Measurements from ENCODE around the gene ATP2B2.
A peak's percentile ranks its signal among the peaks of the same experiment; 100 is the strongest.

Gene ATP2B2

DNA sequence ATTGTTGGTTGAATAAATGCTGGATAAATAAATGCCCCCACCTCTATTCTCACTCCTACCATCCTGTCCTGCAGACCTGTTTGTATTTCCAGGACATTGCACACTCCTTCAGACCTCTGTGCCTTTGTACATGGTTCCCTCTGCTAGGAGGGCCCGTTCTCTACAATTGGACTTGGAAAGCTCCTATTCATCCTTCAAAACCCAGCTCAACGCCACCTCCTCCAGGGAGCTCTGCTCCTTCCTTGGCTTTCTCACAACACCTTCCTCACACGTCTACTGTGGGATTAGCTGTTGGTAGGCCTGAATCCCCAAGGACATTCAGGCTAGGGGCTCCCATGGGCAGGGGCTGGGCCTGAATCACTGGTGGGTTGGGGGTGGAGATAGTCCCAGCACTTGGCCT lies 105.8 kb downstream of the ATP2B2 start:
- Mint-ChIP-seq H3K4me1 (ENCODE audit: low read depth) (peaks cover 28% of the 10 kb centered on the region), H3K27ac (no peak overlapping the region), H3K36me3 (no peaks in the 10 kb centered on the region), H3K27me3 (peaks cover 3% of the 10 kb centered on the region), H3K9me3 (ENCODE audit: low read depth) (no peaks in the 10 kb centered on the region), H3K4me3 (no peak overlapping the region)

DNA sequence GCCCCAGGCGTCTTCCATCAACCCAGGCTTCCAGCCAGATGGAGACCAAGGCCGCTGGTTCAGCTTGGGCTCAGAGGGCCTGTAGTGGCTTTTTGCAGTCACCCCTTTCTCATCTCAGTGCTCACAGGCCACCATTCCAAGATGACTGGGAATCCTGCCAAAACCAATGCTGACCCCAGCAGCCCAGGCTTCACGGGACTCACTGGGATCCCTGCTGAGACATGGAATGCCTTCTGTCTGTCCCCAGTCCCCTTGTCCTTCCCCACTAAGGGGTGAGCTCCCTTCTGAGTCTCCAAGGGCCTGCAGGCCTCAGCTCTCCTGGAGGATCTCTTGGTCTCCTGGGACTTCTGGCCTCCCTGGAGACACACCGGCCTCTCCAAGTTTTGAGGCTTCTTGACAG lies 107.0 kb downstream of the ATP2B2 start:
- Mint-ChIP-seq H3K9me3 (ENCODE audit: low read depth) (no peaks in the 10 kb centered on the region), H3K36me3 (no peaks in the 10 kb centered on the region), H3K27me3 (peaks cover 3% of the 10 kb centered on the region), H3K27ac (no peak overlapping the region), H3K4me1 (ENCODE audit: low read depth) (peaks cover 33% of the 10 kb centered on the region), H3K4me3 (no peak overlapping the region)

- no peaks in the 10 kb centered on the region for H3K9me3 Mint-ChIP-seq (ENCODE audit: low read depth)
- H3K4me1 Mint-ChIP-seq (ENCODE audit: low read depth) = peaks cover 36% of the 10 kb centered on the region
- H3K27ac Mint-ChIP-seq = no peak overlapping the region
- peaks cover 3% of the 10 kb centered on the region for H3K27me3 Mint-ChIP-seq
- H3K4me3 Mint-ChIP-seq = no peak overlapping the region
- no peaks in the 10 kb centered on the region for H3K36me3 Mint-ChIP-seq
Measured at GRCh38 chr3:10397879-10398278, 107.5 kb downstream of the ATP2B2 start.

GRCh38 chr3:10396931-10397330 lies 108.5 kb downstream of the ATP2B2 start:
- H3K9me3 Mint-ChIP-seq (ENCODE audit: low read depth) = no peaks in the 10 kb centered on the region
- H3K4me1 Mint-ChIP-seq (ENCODE audit: low read depth) = peaks cover 36% of the 10 kb centered on the region
- no peak overlapping the region for H3K27ac Mint-ChIP-seq
- peaks cover 3% of the 10 kb centered on the region for H3K27me3 Mint-ChIP-seq
- H3K4me3 Mint-ChIP-seq = no peak overlapping the region
- no peaks in the 10 kb centered on the region for H3K36me3 Mint-ChIP-seq

- H3K9me3 Mint-ChIP-seq (ENCODE audit: low read depth) = no peaks in the 10 kb centered on the region
- H3K4me1 Mint-ChIP-seq (ENCODE audit: low read depth) = peaks cover 36% of the 10 kb centered on the region
- no peaks in the 10 kb centered on the region for H3K36me3 Mint-ChIP-seq
- peaks cover 3% of the 10 kb centered on the region for H3K27me3 Mint-ChIP-seq
- no peak overlapping the region for H3K27ac Mint-ChIP-seq
- peak overlapping the region; percentile 51 for H3K4me3 Mint-ChIP-seq
Measured at GRCh38 chr3:10396083-10396482, 109.3 kb downstream of the ATP2B2 start.

- Mint-ChIP-seq H3K9me3 (ENCODE audit: low read depth) (no peaks in the 10 kb centered on the region), H3K4me1 (ENCODE audit: low read depth) (peaks cover 40% of the 10 kb centered on the region), H3K4me3 (peak overlapping the region; percentile 51), H3K27me3 (peaks cover 3% of the 10 kb centered on the region), H3K27ac (no peak overlapping the region), H3K36me3 (no peaks in the 10 kb centered on the region)
Measured at GRCh38 chr3:10395671-10396070, 109.7 kb downstream of the ATP2B2 start.

GRCh38 chr3:10395196-10395595 lies 110.2 kb downstream of the ATP2B2 start:
- H3K4me1 Mint-ChIP-seq (ENCODE audit: low read depth) = peaks cover 43% of the 10 kb centered on the region
- H3K27ac Mint-ChIP-seq = peak overlapping the region; percentile 5
- H3K36me3 Mint-ChIP-seq = no peaks in the 10 kb centered on the region
- H3K4me3 Mint-ChIP-seq = peak overlapping the region; percentile 51
- H3K27me3 Mint-ChIP-seq = peaks cover under 1% of the 10 kb centered on the region
- no peaks in the 10 kb centered on the region for H3K9me3 Mint-ChIP-seq (ENCODE audit: low read depth)

GRCh38 chr3:10394491-10395025 lies 110.8 kb downstream of the ATP2B2 start:
- no peak overlapping the region for H3K27ac Mint-ChIP-seq
- no peaks in the 10 kb centered on the region for H3K9me3 Mint-ChIP-seq (ENCODE audit: low read depth)
- H3K4me1 Mint-ChIP-seq (ENCODE audit: low read depth) = peaks cover 46% of the 10 kb centered on the region
- no peak overlapping the region for H3K4me3 Mint-ChIP-seq
- no peaks in the 10 kb centered on the region for H3K27me3 Mint-ChIP-seq
- no peaks in the 10 kb centered on the region for H3K36me3 Mint-ChIP-seq

DNA sequence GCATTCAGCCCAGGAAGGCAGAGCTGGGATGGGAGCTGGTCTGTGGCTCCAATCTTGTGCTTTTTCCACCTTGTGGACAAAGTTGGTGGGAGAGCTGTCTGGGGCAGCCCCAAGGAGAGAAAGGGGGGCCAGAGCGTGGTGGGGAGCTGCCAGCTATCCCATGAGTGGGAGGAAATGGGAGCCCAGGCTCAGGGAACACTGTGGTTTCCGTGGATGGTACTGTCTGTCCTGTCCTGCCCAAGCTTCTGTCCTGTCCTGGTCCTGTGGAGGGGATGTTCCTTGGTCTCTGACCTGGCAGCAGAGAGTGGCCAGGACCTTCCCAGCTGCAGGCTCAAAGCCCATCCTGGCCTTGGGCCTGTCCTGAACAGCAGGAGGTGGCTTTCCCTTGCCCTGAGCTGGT lies 111.9 kb downstream of the ATP2B2 start:
- no peaks in the 10 kb centered on the region for H3K27me3 Mint-ChIP-seq
- no peaks in the 10 kb centered on the region for H3K36me3 Mint-ChIP-seq
- H3K4me3 Mint-ChIP-seq = no peak overlapping the region
- H3K9me3 Mint-ChIP-seq (ENCODE audit: low read depth) = peaks cover 7% of the 10 kb centered on the region
- H3K4me1 Mint-ChIP-seq (ENCODE audit: low read depth) = peaks cover 49% of the 10 kb centered on the region
- no peak overlapping the region for H3K27ac Mint-ChIP-seq

- Mint-ChIP-seq H3K27me3 (no peaks in the 10 kb centered on the region), H3K4me3 (no peak overlapping the region), H3K4me1 (ENCODE audit: low read depth) (peaks cover 49% of the 10 kb centered on the region), H3K9me3 (ENCODE audit: low read depth) (peaks cover 7% of the 10 kb centered on the region), H3K27ac (no peak overlapping the region), H3K36me3 (no peaks in the 10 kb centered on the region)
Measured at GRCh38 chr3:10392906-10393461, 112.4 kb downstream of the ATP2B2 start.

DNA sequence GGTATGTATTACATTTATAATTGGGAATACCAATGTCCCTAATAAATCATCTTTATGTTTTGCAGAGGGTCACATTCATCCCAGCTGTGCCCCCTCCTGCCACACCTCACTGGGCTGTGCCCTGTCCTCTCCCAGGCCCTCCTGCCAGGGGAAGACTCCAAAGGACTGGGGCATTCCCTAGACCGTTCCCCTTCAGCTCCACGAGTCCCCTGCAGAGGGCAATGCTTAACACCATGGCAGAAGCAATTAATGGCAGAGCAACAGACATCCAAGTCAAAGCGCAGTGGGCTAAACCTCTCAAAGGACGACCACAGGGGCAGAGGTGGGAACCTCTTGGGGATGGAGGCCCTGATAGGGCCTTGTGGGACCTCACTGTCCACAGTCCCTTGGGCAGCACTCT lies 113.1 kb downstream of the ATP2B2 start:
- Mint-ChIP-seq H3K9me3 (ENCODE audit: low read depth) (peaks cover 7% of the 10 kb centered on the region), H3K4me1 (ENCODE audit: low read depth) (peaks cover 45% of the 10 kb centered on the region), H3K27ac (no peak overlapping the region), H3K4me3 (no peak overlapping the region), H3K27me3 (no peaks in the 10 kb centered on the region), H3K36me3 (peaks cover under 1% of the 10 kb centered on the region)

DNA sequence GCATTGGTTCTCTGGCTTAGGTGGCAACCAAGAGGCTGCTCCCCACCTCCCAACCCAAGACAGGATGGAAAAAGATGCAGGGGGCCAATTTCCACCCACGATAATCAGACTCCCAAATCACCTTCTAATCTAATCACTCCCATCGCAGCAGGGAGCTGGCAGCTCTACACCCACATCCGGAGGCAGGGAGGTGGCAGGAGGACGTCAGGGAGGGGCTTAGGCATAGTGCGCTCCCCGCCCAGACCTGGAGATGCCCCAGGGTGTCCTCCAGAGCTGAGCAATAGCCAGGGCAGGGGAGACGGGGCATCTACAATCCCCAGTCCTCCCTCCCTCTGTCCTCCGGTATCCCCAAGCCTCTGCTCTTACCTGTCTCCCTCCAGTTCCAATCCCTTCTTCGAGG lies 114.0 kb downstream of the ATP2B2 start:
- Mint-ChIP-seq H3K27ac (no peak overlapping the region), H3K27me3 (no peaks in the 10 kb centered on the region), H3K36me3 (peaks cover 5% of the 10 kb centered on the region), H3K4me3 (no peak overlapping the region), H3K9me3 (ENCODE audit: low read depth) (peaks cover 7% of the 10 kb centered on the region), H3K4me1 (ENCODE audit: low read depth) (peaks cover 39% of the 10 kb centered on the region)

DNA sequence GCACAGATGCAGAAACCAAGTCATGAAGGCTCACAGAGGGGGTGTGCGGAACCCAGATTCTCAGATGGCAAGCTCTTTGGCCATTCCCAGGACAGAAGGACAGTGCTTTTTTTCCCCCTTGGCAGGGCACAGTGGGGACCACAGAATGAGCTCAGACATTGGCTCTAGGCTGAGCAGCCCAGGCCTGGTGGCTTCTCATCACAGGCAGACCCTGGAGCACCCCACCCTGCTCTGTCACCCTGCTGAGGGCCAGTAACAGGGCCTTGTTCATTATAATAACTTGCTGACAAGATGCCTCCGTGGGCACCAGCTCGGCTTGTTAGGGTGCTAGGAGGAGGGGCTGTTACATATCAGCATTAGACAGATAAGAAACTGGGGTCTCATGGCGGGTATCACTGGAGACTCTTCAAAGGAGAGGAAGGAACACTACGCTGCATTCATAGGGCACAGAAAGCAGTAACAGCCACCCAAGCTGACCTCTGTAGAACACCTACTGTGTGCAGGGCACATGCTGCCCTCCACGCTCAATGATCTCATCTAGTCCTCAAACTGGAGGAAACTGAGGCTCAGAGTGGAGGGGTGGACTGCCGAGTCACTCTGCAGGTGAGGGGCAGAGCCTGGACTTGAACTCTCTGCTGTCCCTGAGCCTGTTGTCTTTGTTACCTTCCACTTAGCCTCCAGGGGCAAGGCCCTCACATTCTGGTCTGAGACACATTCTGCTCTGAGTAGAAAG lies 114.6 kb downstream of the ATP2B2 start:
- H3K27me3 Mint-ChIP-seq = no peaks in the 10 kb centered on the region
- peaks cover 35% of the 10 kb centered on the region for H3K4me1 Mint-ChIP-seq (ENCODE audit: low read depth)
- H3K27ac Mint-ChIP-seq = no peak overlapping the region
- H3K4me3 Mint-ChIP-seq = no peak overlapping the region
- H3K36me3 Mint-ChIP-seq = peaks cover 5% of the 10 kb centered on the region
- peaks cover 7% of the 10 kb centered on the region for H3K9me3 Mint-ChIP-seq (ENCODE audit: low read depth)

DNA sequence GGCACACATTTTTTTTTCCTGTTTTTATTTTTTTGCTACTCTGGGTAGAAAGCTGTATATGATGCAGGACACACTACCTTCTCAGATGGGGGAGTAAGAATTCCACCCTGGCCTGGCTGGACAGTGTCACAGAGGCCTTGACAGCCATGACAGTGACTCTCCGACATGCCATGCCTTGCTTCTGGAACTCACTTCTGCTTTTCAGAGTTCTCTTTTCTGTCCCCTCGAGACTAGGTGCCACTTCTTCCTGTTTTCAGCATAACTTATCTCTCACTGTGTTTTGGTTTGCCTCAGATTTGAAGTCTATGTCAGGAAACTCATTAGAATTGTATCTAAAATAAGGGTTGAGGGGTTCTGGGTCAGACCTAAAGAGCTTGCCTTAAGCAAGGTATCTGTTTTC lies 115.4 kb downstream of the ATP2B2 start:
- H3K9me3 Mint-ChIP-seq (ENCODE audit: low read depth) = peaks cover 7% of the 10 kb centered on the region
- no peaks in the 10 kb centered on the region for H3K27me3 Mint-ChIP-seq
- no peak overlapping the region for H3K27ac Mint-ChIP-seq
- H3K4me1 Mint-ChIP-seq (ENCODE audit: low read depth) = peaks cover 26% of the 10 kb centered on the region
- H3K36me3 Mint-ChIP-seq = peaks cover 8% of the 10 kb centered on the region
- H3K4me3 Mint-ChIP-seq = no peak overlapping the region

DNA sequence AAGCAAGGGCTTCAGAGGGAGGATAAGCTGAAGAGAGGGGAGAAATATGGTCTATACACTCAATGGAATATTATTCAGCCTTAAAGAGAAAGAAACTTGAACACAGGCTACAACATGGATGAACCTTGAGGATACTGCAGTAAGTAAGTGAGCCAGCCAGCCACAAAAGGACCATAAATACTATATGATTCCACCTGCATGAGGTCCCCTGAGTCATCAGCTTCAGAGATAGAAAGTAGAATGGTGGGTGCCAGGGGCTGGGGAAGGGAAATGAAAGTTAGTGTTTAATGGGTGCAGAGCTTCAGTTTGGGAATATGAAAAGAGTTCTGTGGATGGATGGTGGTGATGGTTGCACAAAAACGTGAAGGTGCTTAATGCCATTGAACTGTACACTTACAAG lies 116.0 kb downstream of the ATP2B2 start:
- no peaks in the 10 kb centered on the region for H3K27me3 Mint-ChIP-seq
- H3K9me3 Mint-ChIP-seq (ENCODE audit: low read depth) = peaks cover 7% of the 10 kb centered on the region
- H3K4me3 Mint-ChIP-seq = no peak overlapping the region
- no peak overlapping the region for H3K27ac Mint-ChIP-seq
- peaks cover 8% of the 10 kb centered on the region for H3K36me3 Mint-ChIP-seq
- peaks cover 20% of the 10 kb centered on the region for H3K4me1 Mint-ChIP-seq (ENCODE audit: low read depth)

Data from activated naive CD8-positive, alpha-beta T cell (primary cell).